GM20431 (cell line): Measurements from ENCODE around the gene HPCAL4.

ENCODE experiments used
- in situ Hi-C: fragments of 300-500 bp; cut with MseI, MboI; formaldehyde crosslinking; loops from one replicate; pipeline ENCODE4 v1.15.0; 2020; ENCODE audit warnings: low sequenced_read_pairs; ENCODE audit not compliant: unreplicated experiment

The HPCAL4 gene

DNA sequence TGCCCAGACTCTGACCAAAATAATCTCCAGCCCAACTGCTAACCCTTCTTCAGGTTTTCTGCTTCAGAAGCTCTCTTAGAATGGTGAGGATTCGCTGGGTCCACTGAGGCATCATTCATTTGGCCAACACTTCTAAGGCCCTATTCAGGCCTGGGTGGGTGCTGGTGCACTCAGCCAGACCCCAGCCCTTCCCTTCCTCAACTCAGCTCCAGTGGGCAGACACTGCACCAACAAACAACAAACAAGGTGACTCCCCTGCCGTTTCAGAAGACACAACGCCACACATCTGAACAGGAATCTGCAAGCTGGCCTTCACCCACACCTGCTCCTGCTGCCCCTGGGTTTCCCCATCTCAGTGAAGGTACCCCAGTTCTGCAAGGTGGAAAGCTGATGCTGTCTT lies 57.8 kb downstream of the HPCAL4 start:
- in situ Hi-C loops = no loop called here

DNA sequence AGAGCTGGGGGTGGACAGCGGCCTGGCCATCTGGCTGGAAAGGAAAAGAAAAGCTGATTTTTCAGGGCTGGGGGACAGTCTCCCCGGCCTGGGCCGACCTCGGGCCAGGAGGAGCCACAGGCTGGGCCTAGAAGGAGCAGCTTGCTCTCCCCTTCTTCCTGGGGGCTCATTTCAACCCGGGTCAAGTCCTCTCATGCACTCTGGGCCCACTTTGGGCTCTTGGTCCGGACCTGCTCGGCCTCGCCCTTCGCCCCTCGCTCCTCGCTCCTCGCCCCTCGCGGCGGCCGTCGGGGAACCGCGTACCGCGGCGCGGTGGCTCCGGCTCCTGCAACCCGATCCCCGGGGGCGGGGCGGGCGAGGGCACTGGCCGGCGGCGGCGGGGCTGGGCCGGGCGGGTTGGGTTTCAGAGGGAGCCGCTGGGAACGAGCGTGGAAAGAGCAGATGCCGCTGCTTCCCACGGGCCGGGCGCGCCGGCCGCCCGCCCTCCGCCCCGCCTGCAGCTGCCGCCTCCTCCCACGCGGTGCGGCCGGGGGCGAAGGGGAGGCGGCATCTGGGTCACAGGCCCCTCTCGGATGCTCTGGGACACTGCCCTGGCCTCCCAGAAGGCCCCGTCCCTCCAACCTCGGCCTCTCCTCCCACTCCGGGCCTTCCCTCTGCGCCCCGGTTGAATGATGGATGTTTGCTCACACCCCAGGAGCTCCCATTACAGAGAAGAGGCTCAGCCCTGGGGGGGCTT lies 58.4 kb downstream of the HPCAL4 start:
- in situ Hi-C loops = no loop called here

DNA sequence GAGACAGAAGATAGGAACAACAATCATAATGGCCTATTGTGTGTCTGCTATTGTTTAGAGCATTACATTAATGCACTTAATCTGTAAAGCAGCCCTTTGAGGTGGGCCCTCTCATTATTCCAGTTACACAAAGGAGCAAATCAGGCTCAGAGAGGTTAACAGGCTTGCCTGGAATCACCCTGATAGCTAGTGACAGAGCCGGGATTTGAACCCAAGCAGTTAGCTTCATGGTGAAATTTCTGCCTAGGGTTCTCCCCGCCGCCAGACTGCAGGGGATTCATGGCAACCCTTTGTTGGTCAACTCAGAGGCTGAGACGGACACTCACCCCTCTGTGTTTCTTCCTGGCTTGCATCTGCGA lies 58.9 kb downstream of the HPCAL4 start:
- in situ Hi-C loops = no loop called here

DNA sequence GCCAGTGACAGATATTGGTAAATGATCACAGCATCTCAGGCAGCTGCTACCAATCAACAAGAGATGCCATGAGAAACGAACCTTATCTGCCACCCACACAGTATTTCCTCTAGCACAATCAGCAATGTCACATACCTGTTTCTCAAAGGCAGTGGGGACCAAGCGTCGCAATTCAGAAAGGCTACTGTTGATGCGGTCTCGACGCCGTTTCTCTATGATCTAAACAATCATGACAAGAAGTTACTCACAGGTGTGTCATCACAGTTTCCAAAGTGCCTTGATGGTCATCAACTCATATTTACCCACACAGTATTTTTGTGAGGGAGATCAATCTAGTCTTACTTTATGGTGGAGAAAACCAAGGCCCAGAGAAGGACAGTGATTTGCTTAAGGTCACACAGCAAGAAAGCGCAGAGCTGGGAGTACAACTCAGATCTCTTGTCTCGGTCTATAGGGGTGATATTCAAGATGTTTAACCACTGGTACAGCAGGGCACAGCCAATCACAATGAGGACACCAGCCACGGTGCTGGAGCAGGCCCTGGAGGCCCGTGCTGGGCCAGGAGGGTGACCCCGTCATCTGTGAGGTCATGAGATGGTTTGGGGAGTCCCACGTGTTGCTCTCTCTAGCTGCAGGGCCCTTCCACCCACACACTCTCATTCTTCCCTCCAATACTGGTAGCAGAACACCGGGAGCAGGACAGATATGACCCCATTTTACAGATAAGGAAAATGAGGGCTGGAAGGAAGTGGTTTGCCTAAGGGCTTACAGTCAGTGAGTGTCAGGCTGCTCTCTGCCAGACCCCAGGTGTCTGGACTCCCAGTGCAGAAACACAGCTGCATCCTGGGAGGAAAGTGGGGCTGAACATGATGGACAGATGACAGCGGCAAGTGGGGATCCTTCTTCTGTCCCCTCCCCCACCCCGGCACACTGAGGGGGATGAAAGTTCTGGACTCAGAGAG lies 59.6 kb downstream of the HPCAL4 start:
- in situ Hi-C loops = no loop called here

DNA sequence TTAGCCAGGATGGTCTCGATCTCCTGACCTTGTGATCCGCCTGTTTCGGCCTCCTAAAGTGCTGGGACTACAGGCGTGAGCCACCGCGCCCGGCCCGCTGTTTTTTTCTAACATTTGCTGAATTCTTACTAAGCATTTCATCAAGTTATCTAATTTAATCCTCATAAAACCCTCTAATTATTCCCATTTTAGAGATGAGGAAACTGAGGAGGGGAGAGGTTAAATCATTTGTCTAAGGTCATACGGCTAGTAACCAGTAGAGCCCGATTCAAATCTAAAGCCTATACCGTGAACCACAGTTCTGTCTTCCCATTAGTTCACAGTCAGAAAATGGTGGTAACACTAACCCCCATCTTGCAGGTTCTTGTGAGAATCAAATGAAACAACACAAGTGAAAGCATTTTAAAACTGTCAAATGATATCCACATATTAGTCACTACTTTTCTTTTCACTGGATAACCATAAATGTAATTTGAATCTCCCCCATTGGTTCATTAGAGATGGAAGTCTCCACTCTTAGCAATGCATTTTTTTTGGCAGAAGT lies 62.4 kb downstream of the HPCAL4 start:
- in situ Hi-C loops = no loop called here
